ENCODE data around the gene BLM. TPM values are rescaled to one million over a fixed set of nuclear protein-coding genes. Genes with fewer than 3 reads are reported as not detected.

The BLM gene
- total and polyA plus RNA-seq, 2 of the 13 experiments (the other 11 are each of a cell fraction or from before 2014, with no cell fraction given), result 5.1 to 11.8 TPM

- TF ChIP-seq ZNF432 (CRISPR knock-in tag; IDR thresholded peaks at IDR 0.05; ENCODE audit: borderline replicate concordance), result no peak
- TF ChIP-seq RFX1 (IDR thresholded peaks at IDR 0.05), result no peak
- no peak for TF ChIP-seq CCAR2 (optimal IDR thresholded peaks at IDR 0.05; ENCODE audit: low read depth, low read length)
- TF ChIP-seq MXI1 (IDR thresholded peaks at IDR 0.05; ENCODE audit: borderline replicate concordance, low read depth, low read length), result peak; percentile 99
- TF ChIP-seq RXRB (CRISPR knock-in tag; IDR thresholded peaks at IDR 0.05; ENCODE audit: borderline replicate concordance), result peak; percentile 52; the same call in 1 of the 2 replicates
- TF ChIP-seq HOMEZ (CRISPR knock-in tag; IDR thresholded peaks at IDR 0.05; ENCODE audit: low read depth), result peak; percentile 64; the same call in 1 of the 2 replicates
- TF ChIP-seq XRCC5 (optimal IDR thresholded peaks at IDR 0.05; ENCODE audit: low read length), result peak; percentile 43
- 0 out of 2 replicates have a peak, but pooled peaks have one; percentile 39 for TF ChIP-seq ZNF558 (CRISPR knock-in tag; IDR thresholded peaks at IDR 0.05; ENCODE audit: borderline replicate concordance)
- TF ChIP-seq ZNF577 (CRISPR knock-in tag; IDR thresholded peaks at IDR 0.05; ENCODE audit: borderline replicate concordance, low read depth), result no peak
- TF ChIP-seq GLI4 (CRISPR knock-in tag; IDR thresholded peaks at IDR 0.05; ENCODE audit: borderline replicate concordance), result no peak
- no peak; the same call in 1 of the 2 replicates for TF ChIP-seq IRF9 (CRISPR knock-in tag; IDR thresholded peaks at IDR 0.05; ENCODE audit: borderline replicate concordance)
- TF ChIP-seq ZBTB38 (CRISPR knock-in tag; IDR thresholded peaks at IDR 0.05), result peak; percentile 36; the same call in 1 of the 2 replicates
- no peak; the same call in 1 of the 2 replicates for TF ChIP-seq PHF21A (CRISPR knock-in tag; IDR thresholded peaks at IDR 0.05)
- no peak; the same call in 1 of the 2 replicates for TF ChIP-seq ZSCAN9 (CRISPR knock-in tag; IDR thresholded peaks at IDR 0.05; ENCODE audit: borderline replicate concordance)
- no peak for TF ChIP-seq AFF4 (CRISPR knock-in tag; IDR thresholded peaks at IDR 0.05)
Measured at GRCh38 chr15:90716976-90717821, at the start of gene BLM (continued).

Measured in HepG2 (cell line).